Measurements from ENCODE around the gene GTF2I.

Gene GTF2I

DNA sequence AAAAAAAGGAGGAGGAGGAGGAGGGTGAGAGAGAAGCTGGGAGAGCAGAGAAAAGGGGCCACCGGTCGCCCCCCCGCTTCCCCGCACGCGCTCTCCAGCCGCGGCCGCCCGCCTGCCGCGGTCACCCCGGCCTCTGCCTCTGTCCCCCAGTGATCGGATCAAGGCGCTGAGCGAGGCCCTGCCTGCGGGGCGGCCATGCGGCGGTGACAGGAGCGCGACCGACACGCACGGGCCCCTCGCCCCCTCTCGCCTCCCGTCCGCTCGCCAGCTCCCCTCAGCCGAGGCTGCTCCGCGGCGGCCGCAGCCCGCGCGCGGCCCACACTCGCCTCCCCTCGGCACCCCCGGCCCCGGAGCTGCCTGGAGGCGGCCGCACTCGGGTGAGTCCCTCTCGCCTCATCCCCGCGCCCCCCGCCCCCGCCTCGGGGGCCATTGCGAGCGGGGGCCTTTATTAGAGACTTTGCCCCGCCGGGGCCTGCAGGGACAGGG lies at the start of gene GTF2I:
Gene GTF2I (plus strand): TSS at position 27 of the 486 bp plus-strand sequence. CDS start 31,411 bp downstream, outside the sequence.
- peak within 1 kb of the TSS; percentile 96 for H3K27ac ChIP-seq
- H2AFZ ChIP-seq, result peak within 1 kb of the TSS; percentile 96
- H3K9ac ChIP-seq, result peak within 1 kb of the TSS; percentile 88
- H3K79me2 ChIP-seq, result peaks cover 40% of the 10 kb centered on the region
- no peaks in the 10 kb centered on the region for H3K36me3 ChIP-seq (ENCODE audit: control insufficient read depth, insufficient read depth, low read length)
- H3K27me3 ChIP-seq (ENCODE audit: control insufficient read depth, insufficient read depth, low read length), result no peaks in the 10 kb centered on the region
- H3K4me3 ChIP-seq (ENCODE audit: low read depth, low read length), result peak within 1 kb of the TSS; percentile 80
- no peaks in the 10 kb centered on the region for H3K9me3 ChIP-seq (ENCODE audit: control insufficient read depth, low read length)
- H3K4me2 ChIP-seq (ENCODE audit: low read length), result peak within 1 kb of the TSS; percentile 90
- TF ChIP-seq, protein P1, sequence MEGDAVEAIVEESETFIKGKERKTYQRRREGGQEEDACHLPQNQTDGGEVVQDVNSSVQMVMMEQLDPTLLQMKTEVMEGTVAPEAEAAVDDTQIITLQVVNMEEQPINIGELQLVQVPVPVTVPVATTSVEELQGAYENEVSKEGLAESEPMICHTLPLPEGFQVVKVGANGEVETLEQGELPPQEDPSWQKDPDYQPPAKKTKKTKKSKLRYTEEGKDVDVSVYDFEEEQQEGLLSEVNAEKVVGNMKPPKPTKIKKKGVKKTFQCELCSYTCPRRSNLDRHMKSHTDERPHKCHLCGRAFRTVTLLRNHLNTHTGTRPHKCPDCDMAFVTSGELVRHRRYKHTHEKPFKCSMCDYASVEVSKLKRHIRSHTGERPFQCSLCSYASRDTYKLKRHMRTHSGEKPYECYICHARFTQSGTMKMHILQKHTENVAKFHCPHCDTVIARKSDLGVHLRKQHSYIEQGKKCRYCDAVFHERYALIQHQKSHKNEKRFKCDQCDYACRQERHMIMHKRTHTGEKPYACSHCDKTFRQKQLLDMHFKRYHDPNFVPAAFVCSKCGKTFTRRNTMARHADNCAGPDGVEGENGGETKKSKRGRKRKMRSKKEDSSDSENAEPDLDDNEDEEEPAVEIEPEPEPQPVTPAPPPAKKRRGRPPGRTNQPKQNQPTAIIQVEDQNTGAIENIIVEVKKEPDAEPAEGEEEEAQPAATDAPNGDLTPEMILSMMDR (IDR thresholded peaks at IDR 0.05), result no peak
- peaks cover 23% of the 10 kb centered on the region for H3K4me1 ChIP-seq

DNA sequence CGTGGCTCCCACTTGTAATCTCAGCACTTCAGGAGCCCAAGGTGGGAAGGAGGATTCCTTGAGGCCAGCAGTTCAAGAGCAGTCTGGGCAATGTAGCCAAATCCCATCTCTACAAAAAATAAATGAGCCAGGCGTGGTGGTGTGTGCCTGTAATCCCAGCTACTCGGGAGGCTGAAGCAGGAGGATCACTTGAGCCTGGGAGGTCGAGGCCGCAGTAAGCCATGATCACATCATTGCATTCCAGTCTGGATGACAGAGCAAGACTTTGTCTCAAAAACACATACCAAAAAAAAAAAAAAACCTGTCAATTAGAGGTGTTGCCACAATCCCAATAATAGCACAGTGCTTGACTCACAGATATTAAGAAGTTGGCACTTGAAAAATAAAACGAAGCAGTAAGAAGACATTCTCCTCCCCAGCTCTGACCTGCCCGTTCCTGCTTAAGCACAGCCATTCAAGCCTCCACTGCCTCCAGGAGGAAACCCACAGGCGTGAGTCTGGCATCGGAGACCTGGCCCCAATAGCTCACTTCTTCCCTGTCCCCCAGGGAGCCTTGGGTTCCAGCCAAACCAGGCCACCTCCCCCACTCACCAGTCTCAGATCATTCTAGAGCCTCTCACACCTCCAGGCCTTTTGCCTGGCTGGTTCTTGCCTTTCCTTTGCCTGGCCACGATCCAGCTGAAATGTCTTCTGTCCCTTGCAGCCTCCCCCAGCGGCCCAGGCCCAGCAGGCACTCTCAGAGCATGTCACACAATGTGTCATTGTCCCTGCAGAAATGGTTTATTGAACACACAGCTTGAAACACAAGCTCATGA lies 45.3 kb upstream of the GTF2I start:
- H3K79me2 ChIP-seq, result no peaks in the 10 kb centered on the region
- H3K4me3 ChIP-seq (ENCODE audit: low read depth, low read length), result no peak overlapping the region
- no peak overlapping the region for H3K27ac ChIP-seq
- no peaks in the 10 kb centered on the region for H3K27me3 ChIP-seq (ENCODE audit: control insufficient read depth, insufficient read depth, low read length)
- H2AFZ ChIP-seq, result peak overlapping the region; percentile 38
- no peak overlapping the region for H3K4me2 ChIP-seq (ENCODE audit: low read length)
- TF ChIP-seq, protein P1 (IDR thresholded peaks at IDR 0.05), result no peak
- H3K9me3 ChIP-seq (ENCODE audit: control insufficient read depth, low read length), result no peaks in the 10 kb centered on the region
- no peaks in the 10 kb centered on the region for H3K36me3 ChIP-seq (ENCODE audit: control insufficient read depth, insufficient read depth, low read length)
- H3K9ac ChIP-seq, result no peak overlapping the region
- H3K4me1 ChIP-seq, result peaks cover 3% of the 10 kb centered on the region

DNA sequence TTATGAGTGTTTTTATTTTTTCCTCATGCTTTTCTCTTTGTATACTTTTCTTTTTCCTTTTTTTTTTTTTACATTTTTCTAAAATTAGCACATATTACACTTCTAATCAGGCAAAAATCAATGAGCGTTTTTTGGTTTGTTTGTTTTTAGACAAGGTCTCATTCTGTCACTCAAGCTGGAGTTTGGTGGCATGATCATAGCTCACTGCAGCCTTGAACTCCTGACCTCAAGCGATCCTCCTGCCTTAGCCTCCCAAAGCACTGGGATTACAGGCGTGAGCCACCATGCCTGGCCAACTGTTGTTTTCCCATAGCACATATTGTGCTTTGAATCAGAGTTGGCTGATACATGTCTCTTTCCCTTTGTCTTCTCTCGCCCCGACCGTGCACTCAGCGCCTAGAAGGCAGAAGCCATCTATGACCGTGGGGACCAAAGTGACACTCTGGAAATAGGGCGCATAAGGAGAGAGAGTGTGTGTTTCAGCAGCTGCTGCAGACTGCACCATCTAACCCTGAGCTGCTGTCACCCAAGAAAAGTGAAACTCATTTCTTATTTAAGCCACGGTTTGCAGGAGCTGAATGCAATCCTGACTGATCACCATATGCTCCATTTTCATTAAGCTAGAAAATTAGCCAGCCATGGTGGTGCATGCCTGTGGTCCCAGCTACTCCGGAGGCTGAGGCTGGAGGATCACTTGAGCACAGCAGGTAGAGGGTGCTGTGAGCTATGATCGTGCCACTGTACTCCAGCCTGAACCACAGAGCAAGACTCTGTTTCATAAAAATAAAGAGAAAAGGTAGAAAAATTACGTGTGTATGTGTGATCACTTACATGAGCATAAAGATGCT lies 41.4 kb upstream of the GTF2I start:
- Histone ChIP-seq H3K9me3 (ENCODE audit: control insufficient read depth, low read length) (no peaks in the 10 kb centered on the region), H3K9ac (no peak overlapping the region), H3K4me1 (peaks cover 7% of the 10 kb centered on the region), H3K27ac (no peak overlapping the region), H3K27me3 (ENCODE audit: control insufficient read depth, insufficient read depth, low read length) (no peaks in the 10 kb centered on the region), H3K4me3 (ENCODE audit: low read depth, low read length) (no peak overlapping the region), H3K36me3 (ENCODE audit: control insufficient read depth, insufficient read depth, low read length) (no peaks in the 10 kb centered on the region), H2AFZ (no peak overlapping the region), H3K4me2 (ENCODE audit: low read length) (no peak overlapping the region), H3K79me2 (no peaks in the 10 kb centered on the region)
- TF ChIP-seq, protein P1 (IDR thresholded peaks at IDR 0.05), result no peak

DNA sequence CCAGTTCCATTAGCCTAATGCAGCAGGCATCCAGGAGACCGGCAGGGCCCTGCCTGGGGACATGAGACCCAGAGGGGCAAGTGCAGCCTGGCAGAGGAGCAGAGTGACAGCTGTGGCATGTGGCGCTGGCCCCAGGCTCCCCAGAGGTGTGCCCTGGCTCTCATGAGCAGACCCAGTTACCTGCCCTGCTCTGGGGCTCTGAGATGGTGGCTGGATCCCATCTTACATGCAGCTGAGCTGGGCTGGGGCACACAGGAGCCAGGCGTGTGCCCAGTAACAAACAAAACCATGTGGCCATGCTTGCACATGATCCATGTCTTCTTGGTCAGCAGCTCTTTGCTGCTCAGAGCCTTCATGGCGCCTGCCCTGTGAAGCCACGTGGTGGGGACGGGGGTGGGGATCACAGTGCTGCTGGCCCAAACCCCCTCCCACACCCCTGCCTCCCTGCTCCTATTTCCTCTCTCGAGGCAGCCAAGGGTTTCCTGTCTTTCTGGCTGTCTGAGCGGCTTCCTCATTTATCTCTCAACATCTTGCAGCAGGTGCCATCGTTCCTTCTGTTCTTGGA lies 40.3 kb upstream of the GTF2I start:
- Histone ChIP-seq H2AFZ (peak overlapping the region; percentile 85), H3K4me3 (ENCODE audit: low read depth, low read length) (no peak overlapping the region), H3K36me3 (ENCODE audit: control insufficient read depth, insufficient read depth, low read length) (no peaks in the 10 kb centered on the region), H3K4me2 (ENCODE audit: low read length) (no peak overlapping the region), H3K9ac (no peak overlapping the region), H3K9me3 (ENCODE audit: control insufficient read depth, low read length) (no peaks in the 10 kb centered on the region), H3K27me3 (ENCODE audit: control insufficient read depth, insufficient read depth, low read length) (no peaks in the 10 kb centered on the region), H3K79me2 (no peaks in the 10 kb centered on the region), H3K4me1 (peaks cover 7% of the 10 kb centered on the region), H3K27ac (peak overlapping the region; percentile 33)
- TF ChIP-seq, protein P1 (IDR thresholded peaks at IDR 0.05), result no peak

Measured in parathyroid adenoma (tissue), 2 donors.